ENCODE measurements around the gene GNGT2.

The GNGT2 gene

GRCh38 chr17:49216482-49216881 lies 6.1 kb upstream of the GNGT2 start:
- Histone ChIP-seq H3K4me3 (no peak overlapping the region), H3K27ac (peak overlapping the region in 12 of 21 experiments; percentile 6 to 90 (median 70))

- no peak overlapping the region for H3K4me3 ChIP-seq
- peak overlapping the region in 9 of 21 experiments; percentile 30 to 90 (median 55) for H3K27ac ChIP-seq
Measured at GRCh38 chr17:49214676-49215360, 4.4 kb upstream of the GNGT2 start.

GRCh38 chr17:49213847-49214246 lies 3.5 kb upstream of the GNGT2 start:
- Histone ChIP-seq H3K4me3 (no peak overlapping the region), H3K27ac (peak overlapping the region in 11 of 21 experiments; percentile 4 to 90 (median 52))

- peak overlapping the region in 1 of 7 experiments; percentile 1 for H3K4me3 ChIP-seq
Measured at GRCh38 chr17:49213399-49213798, 3.0 kb upstream of the GNGT2 start.

GRCh38 chr17:49209061-49209571 lies 1.3 kb downstream of the GNGT2 start:
- no peak overlapping the region for H3K4me3 ChIP-seq
- H3K27ac ChIP-seq, result peak overlapping the region in 12 of 21 experiments; percentile 58 to 91 (median 81)

More at GRCh38 chr17:49213399-49213798, 3.0 kb upstream of the GNGT2 start:
- H3K27ac ChIP-seq, result peak overlapping the region in 8 of 21 experiments; percentile 4 to 90 (median 44)

- Histone ChIP-seq H3K27ac (no peak overlapping the region), H3K4me3 (no peak overlapping the region)
Measured at GRCh38 chr17:49204516-49204915, 5.9 kb downstream of the GNGT2 start.

- H3K27ac ChIP-seq, result no peak overlapping the region
- no peak overlapping the region for H3K4me3 ChIP-seq
Measured at GRCh38 chr17:49203796-49204195, 6.6 kb downstream of the GNGT2 start.

GRCh38 chr17:49201481-49201927 lies 8.9 kb downstream of the GNGT2 start:
- H3K27ac ChIP-seq, result peak overlapping the region in 2 of 21 experiments; percentile 43 to 56
- H3K4me3 ChIP-seq, result no peak overlapping the region

GRCh38 chr17:49200423-49201083 lies 9.8 kb downstream of the GNGT2 start:
- Histone ChIP-seq H3K27ac (no peak overlapping the region), H3K4me3 (no peak overlapping the region)

- no peak overlapping the region for H3K27ac ChIP-seq
- no peak overlapping the region for H3K4me3 ChIP-seq
Measured at GRCh38 chr17:49198211-49198610, 12.2 kb downstream of the GNGT2 start.

- H3K27ac ChIP-seq, result no peak overlapping the region
- H3K4me3 ChIP-seq, result no peak overlapping the region
Measured at GRCh38 chr17:49197346-49197998, 12.9 kb downstream of the GNGT2 start.

GRCh38 chr17:49196520-49196919 lies 13.9 kb downstream of the GNGT2 start:
- H3K27ac ChIP-seq, result no peak overlapping the region
- no peak overlapping the region for H3K4me3 ChIP-seq

- peak overlapping the region in 1 of 21 experiments; percentile 27 for H3K27ac ChIP-seq
- no peak overlapping the region for H3K4me3 ChIP-seq
Measured at GRCh38 chr17:49195751-49196150, 14.6 kb downstream of the GNGT2 start.

GRCh38 chr17:49194297-49194607 lies 16.1 kb downstream of the GNGT2 start:
- Histone ChIP-seq H3K27ac (peak overlapping the region in 5 of 21 experiments; percentile 71 to 97 (median 94)), H3K4me3 (no peak overlapping the region)

GRCh38 chr17:49193513-49194296 lies 16.7 kb downstream of the GNGT2 start:
- peak overlapping the region in 18 of 21 experiments; percentile 66 to 97 (median 93) for H3K27ac ChIP-seq

GRCh38 chr17:49191917-49192741 lies 18.2 kb downstream of the GNGT2 start:
- H3K27ac ChIP-seq, result peak overlapping the region; percentile 24 to 97 (median 92)

More at GRCh38 chr17:49193513-49194296, 16.7 kb downstream of the GNGT2 start:
- peak overlapping the region; percentile 62 to 85 (median 67) for H3K4me3 ChIP-seq

GRCh38 chr17:49191409-49191916 lies 18.9 kb downstream of the GNGT2 start:
- H3K4me3 ChIP-seq, result peak overlapping the region; percentile 62 to 85 (median 67)

More at GRCh38 chr17:49191917-49192741, 18.2 kb downstream of the GNGT2 start:
- H3K4me3 ChIP-seq, result peak overlapping the region; percentile 62 to 85 (median 67)

GRCh38 chr17:49190932-49191331 lies 19.4 kb downstream of the GNGT2 start:
- H3K4me3 ChIP-seq, result no peak overlapping the region
- peak overlapping the region in 1 of 21 experiments; percentile 89 for H3K27ac ChIP-seq

More at GRCh38 chr17:49191409-49191916, 18.9 kb downstream of the GNGT2 start:
- H3K27ac ChIP-seq, result peak overlapping the region; percentile 24 to 97 (median 92)
